Loucy (cell line): ENCODE results near the gene AURKAIP1.

ENCODE experiments used
- H2AFZ ChIP-seq: fragments of 200-600 bp; sonication (generic); 2 replicates; pipeline ENCODE4 v1.6.0; 2016; ENCODE audit warnings: antibody characterized with exemption, mild to moderate bottlenecking, low read length, moderate library complexity
- H3F3A ChIP-seq: fragments of 200-600 bp; 2 replicates; pipeline ENCODE4 v1.6.0; 2016; ENCODE audit warnings: antibody characterized with exemption, low read depth, mild to moderate bottlenecking
- H3K27me3 ChIP-seq: fragments of 200-600 bp; sonication (generic); 2 replicates; pipeline ENCODE4 v1.6.1; 2014; ENCODE audit warnings: low read length, mild to moderate bottlenecking; ENCODE audit not compliant: insufficient read depth, poor library complexity, severe bottlenecking
- H3K36me3 ChIP-seq: fragments of 200-600 bp; sonication (generic); 2 replicates; pipeline ENCODE4 v1.6.1; 2016; ENCODE audit warnings: low read length; ENCODE audit not compliant: insufficient read depth
- H3K4me1 ChIP-seq: fragments of 200-600 bp; sonication (generic); 2 replicates; pipeline ENCODE4 v1.5.1; 2014; ENCODE audit warnings: low read length, mild to moderate bottlenecking; ENCODE audit not compliant: insufficient read depth, poor library complexity, severe bottlenecking
- H3K4me2 ChIP-seq: fragments of 200-600 bp; sonication (generic); 2 replicates; pipeline ENCODE4 v1.6.0; 2014; ENCODE audit warnings: antibody characterized with exemption, low read length, low read depth, mild to moderate bottlenecking; ENCODE audit not compliant: poor library complexity, severe bottlenecking
- H3K4me3 ChIP-seq: fragments of 200-600 bp; sonication (generic); 2 replicates; pipeline ENCODE4 v1.5.1; 2014; ENCODE audit warnings: low read length, mild to moderate bottlenecking, mixed read lengths; ENCODE audit not compliant: poor library complexity, severe bottlenecking
- H3K79me2 ChIP-seq: fragments of 200-600 bp; sonication (generic); 2 replicates; pipeline ENCODE4 v1.6.1; 2014; ENCODE audit warnings: low read length; ENCODE audit not compliant: insufficient read depth
- H3K9ac ChIP-seq: fragments of 200-600 bp; sonication (generic); 2 replicates; pipeline ENCODE4 v1.6.0; 2014; ENCODE audit warnings: mild to moderate bottlenecking, low read depth, low read length, moderate library complexity; ENCODE audit not compliant: poor library complexity, severe bottlenecking
- H3K9me2 ChIP-seq: fragments of 200-600 bp; sonication (generic); replicated peaks from 2 replicates; pipeline ENCODE4 v1.6.1; 2016; ENCODE audit warnings: low read depth, low read length, mixed read lengths
- H3K9me3 ChIP-seq: fragments of 200-600 bp; sonication (generic); 2 replicates; pipeline ENCODE4 v1.6.1; 2014; ENCODE audit warnings: mild to moderate bottlenecking, antibody characterized with exemption, low read length, low read depth; ENCODE audit not compliant: insufficient read depth
- H4K20me1 ChIP-seq: fragments of 200-600 bp; sonication (generic); 2 replicates; pipeline ENCODE4 v1.6.0; 2014; ENCODE audit warnings: antibody characterized with exemption, low read length, mild to moderate bottlenecking; ENCODE audit not compliant: insufficient read depth, poor library complexity, severe bottlenecking
- CTCF ChIP-seq: fragments of 200-600 bp; sonication (generic); conservative IDR thresholded peaks from 2 replicates; pipeline ENCODE4 v1.5.1; 2014; ENCODE audit warnings: mild to moderate bottlenecking, antibody characterized with exemption, low read length
- EZH2phosphoT487 ChIP-seq: fragments of 200-600 bp; IDR thresholded peaks from 2 replicates; pipeline ENCODE4 v1.6.1; 2018; ENCODE audit warnings: antibody characterized with exemption, mild to moderate bottlenecking, moderate library complexity, borderline replicate concordance

AURKAIP1 gene

DNA sequence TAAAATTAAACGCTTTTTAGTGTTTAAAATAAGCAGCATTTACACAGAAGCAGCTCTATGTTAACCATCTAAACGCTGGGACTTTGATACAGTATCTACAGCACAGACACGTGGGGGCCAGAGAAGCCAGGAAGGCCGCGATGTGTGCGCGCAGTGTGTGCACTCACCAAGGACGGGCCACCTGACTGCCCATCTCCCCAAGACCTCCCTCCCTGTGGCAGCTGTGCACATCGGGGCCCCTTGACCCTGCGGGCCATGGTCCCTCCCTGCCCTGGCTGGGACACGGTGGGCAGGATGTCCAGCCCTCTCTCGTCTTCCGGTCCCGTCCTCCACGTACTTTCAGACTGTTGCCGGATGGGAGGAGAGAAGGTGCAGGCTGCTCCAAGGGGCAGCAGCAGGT is 39.7 kb downstream of the AURKAIP1 start:
- no peaks in the 10 kb centered on the region for H3K79me2 ChIP-seq
- H3K9ac ChIP-seq: no peak overlapping the region
- no peaks in the 10 kb centered on the region for H3F3A ChIP-seq
- H3K9me3 ChIP-seq: no peaks in the 10 kb centered on the region
- no peaks in the 10 kb centered on the region for H3K9me2 ChIP-seq
- no peak overlapping the region for H2AFZ ChIP-seq
- no peaks in the 10 kb centered on the region for H3K4me1 ChIP-seq
- H3K27me3 ChIP-seq: no peaks in the 10 kb centered on the region
- H3K4me3 ChIP-seq: no peak overlapping the region
- no peak overlapping the region for H3K4me2 ChIP-seq
- TF ChIP-seq EZH2phosphoT487 (no peak), CTCF (no peak)
- H3K36me3 ChIP-seq: no peaks in the 10 kb centered on the region
- no peaks in the 10 kb centered on the region for H4K20me1 ChIP-seq

- H3K4me3 ChIP-seq: no peak overlapping the region
- no peaks in the 10 kb centered on the region for H4K20me1 ChIP-seq
- H3K4me2 ChIP-seq: no peak overlapping the region
- no peaks in the 10 kb centered on the region for H3K9me2 ChIP-seq
- H3K4me1 ChIP-seq: no peaks in the 10 kb centered on the region
- H2AFZ ChIP-seq: no peak overlapping the region
- H3K27me3 ChIP-seq: no peaks in the 10 kb centered on the region
- TF ChIP-seq CTCF (no peak), EZH2phosphoT487 (no peak)
- no peak overlapping the region for H3K9ac ChIP-seq
- H3K9me3 ChIP-seq: no peaks in the 10 kb centered on the region
- H3K79me2 ChIP-seq: no peaks in the 10 kb centered on the region
- H3K36me3 ChIP-seq: no peaks in the 10 kb centered on the region
- H3F3A ChIP-seq: no peaks in the 10 kb centered on the region
Observed at GRCh38 chr1:1334835-1335234, 40.2 kb downstream of the AURKAIP1 start.

- Histone ChIP-seq H3K9me3 (no peaks in the 10 kb centered on the region), H3K79me2 (no peaks in the 10 kb centered on the region), H3K4me1 (no peaks in the 10 kb centered on the region), H3K36me3 (no peaks in the 10 kb centered on the region), H4K20me1 (no peaks in the 10 kb centered on the region), H2AFZ (no peak overlapping the region), H3K27me3 (no peaks in the 10 kb centered on the region), H3K4me2 (no peak overlapping the region), H3F3A (no peaks in the 10 kb centered on the region), H3K9me2 (no peaks in the 10 kb centered on the region), H3K9ac (no peak overlapping the region), H3K4me3 (no peak overlapping the region)
- no peak for TF ChIP-seq EZH2phosphoT487
- TF ChIP-seq CTCF: no peak
Observed at GRCh38 chr1:1333551-1334241, 41.3 kb downstream of the AURKAIP1 start.
